KG1 (cell line): ENCODE measurements around the gene TIA1.
"Not testable (repeated sequence)": the region's sequence is repeated elsewhere in the genome, so short reads cannot be mapped to it uniquely, and the experiment has no call there.

ENCODE experiments used
- DNase-seq: peaks from one replicate; lab custom pipeline; 2025; lab: John Stamatoyannopoulos, UW

The TIA1 gene

GRCh38 chr2:70248181-70248847 lies at the start of gene TIA1:
Gene TIA1, minus strand, starts transcription at chr2:70248628. Its CDS starts 198 bp downstream, at chr2:70248430.
- DNase-seq, result peak; percentile 99

GRCh38 chr2:70297828-70298227 lies 49.4 kb upstream of the TIA1 start:
- DNase-seq, result not testable (repeated sequence)

GRCh38 chr2:70283500-70284191 lies 35.2 kb upstream of the TIA1 start:
- DNase-seq, result no peak

GRCh38 chr2:70282439-70282838 lies 34.0 kb upstream of the TIA1 start:
- no peak for DNase-seq

GRCh38 chr2:70280242-70280798 lies 31.9 kb upstream of the TIA1 start:
- no peak for DNase-seq

- no peak for DNase-seq
Observed at GRCh38 chr2:70270323-70270722, 21.9 kb upstream of the TIA1 start.

GRCh38 chr2:70269422-70270302 lies 21.2 kb upstream of the TIA1 start:
- DNase-seq, result not testable (repeated sequence)

GRCh38 chr2:70266925-70267324 lies 18.5 kb upstream of the TIA1 start:
- DNase-seq, result not testable (repeated sequence)

GRCh38 chr2:70261501-70261900 lies 13.1 kb upstream of the TIA1 start:
- no peak for DNase-seq

GRCh38 chr2:70258532-70258875 lies 10.1 kb upstream of the TIA1 start:
- DNase-seq, result no peak

- no peak for DNase-seq
Observed at GRCh38 chr2:70255637-70256314, 7.3 kb upstream of the TIA1 start.

- no peak for DNase-seq
Observed at GRCh38 chr2:70250434-70250833, 2.0 kb upstream of the TIA1 start.

- no peak for DNase-seq
Observed at GRCh38 chr2:70247364-70248180, 856 bp downstream of the TIA1 start.

- DNase-seq, result no peak
Observed at GRCh38 chr2:70243806-70244584, 4.4 kb downstream of the TIA1 start.

GRCh38 chr2:70242552-70242951 lies 5.9 kb downstream of the TIA1 start:
- no peak for DNase-seq

GRCh38 chr2:70241340-70241739 lies 7.1 kb downstream of the TIA1 start:
- no peak for DNase-seq

GRCh38 chr2:70240599-70240998 lies 7.8 kb downstream of the TIA1 start:
- no peak for DNase-seq

- DNase-seq, result no peak
Observed at GRCh38 chr2:70233926-70234325, 14.5 kb downstream of the TIA1 start.

GRCh38 chr2:70226781-70227180 lies 21.6 kb downstream of the TIA1 start:
- DNase-seq, result peak; percentile 12

- not testable (repeated sequence) for DNase-seq
Observed at GRCh38 chr2:70223305-70223704, 25.1 kb downstream of the TIA1 start.
